Chondrocyte (in vitro differentiated cells): ENCODE data around the gene PLEKHG4B. TPM values are rescaled to one million over a fixed set of nuclear protein-coding genes. Genes with fewer than 3 reads are reported as not detected.
"Not testable (repeated sequence)": the region's sequence is repeated elsewhere in the genome, so short reads cannot be mapped to it uniquely, and the experiment has no call there.

ENCODE experiments used
- DNase-seq: peaks from one replicate; pipeline ENCODE4 v3.0.0; 2021; ENCODE audit warnings: mixed read lengths, low spot score
- H3K27ac Mint-ChIP-seq: one replicate; pipeline ENCODE4 v1.8.0; 2021; ENCODE audit warnings: mild to moderate bottlenecking, moderate library complexity, mixed read lengths; ENCODE audit not compliant: unreplicated experiment
- H3K27me3 Mint-ChIP-seq: 2 replicates; pipeline ENCODE4 v1.8.0; 2021; ENCODE audit warnings: low read depth, mixed read lengths
- H3K36me3 Mint-ChIP-seq: 2 replicates; pipeline ENCODE4 v1.8.0; 2021; ENCODE audit warnings: low read depth, mixed read lengths
- H3K4me1 Mint-ChIP-seq: 2 replicates; pipeline ENCODE4 v1.8.0; 2021; ENCODE audit warnings: low read depth, mild to moderate bottlenecking, mixed read lengths
- H3K4me3 Mint-ChIP-seq: one replicate; pipeline ENCODE4 v1.8.0; 2021; ENCODE audit warnings: mild to moderate bottlenecking, moderate library complexity, mixed read lengths; ENCODE audit not compliant: unreplicated experiment
- H3K9me3 Mint-ChIP-seq: 2 replicates; pipeline ENCODE4 v1.8.0; 2021; ENCODE audit warnings: low read depth, mixed read lengths
- CTCF ChIP-seq: fragments of 200-600 bp; sonication (generic); IDR thresholded peaks from 2 replicates; pipeline ENCODE4 v1.5.0; 2021; ENCODE audit warnings: antibody characterized with exemption, mild to moderate bottlenecking, moderate library complexity
- total RNA-seq: library from RNA; stranded (reverse); gene quantifications from 3 replicates; pipeline ENCODE4 v1.2.1, GENCODE V29; 2021

Gene PLEKHG4B
- total RNA-seq, 1 donor from 2014 or later: 2.0 TPM

- peaks cover 1% of the 10 kb centered on the region for H3K36me3 Mint-ChIP-seq
- no peak for DNase-seq
- peaks cover 46% of the 10 kb centered on the region for H3K27me3 Mint-ChIP-seq
- peaks cover 18% of the 10 kb centered on the region for H3K4me1 Mint-ChIP-seq
- H3K27ac Mint-ChIP-seq: no peak overlapping the region
- H3K4me3 Mint-ChIP-seq: no peak overlapping the region
- TF ChIP-seq CTCF: no peak
- no peaks in the 10 kb centered on the region for H3K9me3 Mint-ChIP-seq
Observed at GRCh38 chr5:95241-95980, 3.4 kb downstream of the PLEKHG4B start.

- peaks cover 38% of the 10 kb centered on the region for H3K27me3 Mint-ChIP-seq
- no peak overlapping the region for H3K27ac Mint-ChIP-seq
- no peaks in the 10 kb centered on the region for H3K9me3 Mint-ChIP-seq
- TF ChIP-seq CTCF: no peak
- H3K4me1 Mint-ChIP-seq: peaks cover 8% of the 10 kb centered on the region
- H3K4me3 Mint-ChIP-seq: no peak overlapping the region
- peaks cover 1% of the 10 kb centered on the region for H3K36me3 Mint-ChIP-seq
- DNase-seq: no peak
Observed at GRCh38 chr5:96976-97660, 5.2 kb downstream of the PLEKHG4B start.

DNA sequence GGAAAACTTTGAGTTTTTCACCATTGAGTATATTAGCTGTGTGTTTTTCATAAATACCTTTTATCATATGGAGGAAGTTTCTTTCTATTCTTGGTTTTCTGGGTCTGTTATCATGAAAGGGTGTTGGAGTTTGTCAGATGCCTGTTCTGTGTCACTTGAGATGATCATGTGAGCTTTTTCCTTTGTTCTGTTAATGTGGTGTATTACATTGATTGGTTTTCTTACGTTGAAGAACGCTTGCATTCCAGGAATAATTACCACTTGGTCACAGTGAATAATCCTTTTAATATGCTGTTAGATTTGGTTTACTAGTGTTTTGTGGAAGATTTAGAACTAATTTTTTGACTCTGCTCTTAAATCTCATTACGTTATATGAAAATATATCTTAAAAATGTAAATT is 7.8 kb downstream of the PLEKHG4B start:
- H3K4me1 Mint-ChIP-seq: no peaks in the 10 kb centered on the region
- H3K27me3 Mint-ChIP-seq: peaks cover 37% of the 10 kb centered on the region
- TF ChIP-seq CTCF: no peak
- H3K36me3 Mint-ChIP-seq: peaks cover 1% of the 10 kb centered on the region
- H3K27ac Mint-ChIP-seq: no peak overlapping the region
- no peaks in the 10 kb centered on the region for H3K9me3 Mint-ChIP-seq
- H3K4me3 Mint-ChIP-seq: no peak overlapping the region
- DNase-seq: no peak

- H3K36me3 Mint-ChIP-seq: no peaks in the 10 kb centered on the region
- no peak for DNase-seq
- H3K4me1 Mint-ChIP-seq: no peaks in the 10 kb centered on the region
- H3K27ac Mint-ChIP-seq: no peak overlapping the region
- H3K9me3 Mint-ChIP-seq: no peaks in the 10 kb centered on the region
- no peak overlapping the region for H3K4me3 Mint-ChIP-seq
- TF ChIP-seq CTCF: no peak
- H3K27me3 Mint-ChIP-seq: peaks cover 27% of the 10 kb centered on the region
Observed at GRCh38 chr5:102411-103043, 10.6 kb downstream of the PLEKHG4B start.

- peaks cover 25% of the 10 kb centered on the region for H3K27me3 Mint-ChIP-seq
Observed at GRCh38 chr5:104106-104505, 12.1 kb downstream of the PLEKHG4B start.

More at GRCh38 chr5:104106-104505, 12.1 kb downstream of the PLEKHG4B start:
- not testable (repeated sequence) for H3K9me3 Mint-ChIP-seq, DNase-seq, H3K27ac Mint-ChIP-seq, H3K4me1 Mint-ChIP-seq, H3K4me3 Mint-ChIP-seq, H3K36me3 Mint-ChIP-seq
